A549 (cell line): ENCODE data around the gene RPL13. TPM values are rescaled to one million over a fixed set of nuclear protein-coding genes. Genes with fewer than 3 reads are reported as not detected.

ENCODE experiments used
- ATAC-seq, 2 experiments: fragments of 200-7000 bp in 1 of 2; fragments of >200 bp in 1 of 2; cut with Nextera tagmentation in 1 of 2; cut with Tn5 transposase in 1 of 2; 3 replicates each; pipeline versions ENCODE4 v1.8.0 to v1.9.1; 2018 to 2020; ENCODE audit warnings: mild to moderate bottlenecking in 1 of 2, moderate library complexity in 1 of 2
- CTCF ChIA-PET: fragments of 300-600 bp; sonication (Branson Sonifier 250); formaldehyde crosslinking; extraction: SDS; loops from one replicate; lab custom pipeline; 2021; ENCODE audit warnings: antibody characterized with exemption, inconsistent platforms; lab: Yijun Ruan, JAX
- POLR2A ChIA-PET: fragments of 350-600 bp; formaldehyde crosslinking; extraction: SDS; loops from one replicate; lab custom pipeline; 2021; ENCODE audit warnings: antibody characterized with exemption, inconsistent platforms; lab: Yijun Ruan, JAX
- DNase-seq, 2 experiments: peaks; one replicate each; pipeline versions ENCODE4 v3.0.0 to v3.0.0-alpha.2; 2011 to 2016; ENCODE audit warnings: low read depth in 1 of 2, low spot score in 1 of 2
- FAIRE-seq: peaks from 2 replicates; lab custom pipeline; 2011; peaks lifted over from hg19 to GRCh38; lab: Jason Lieb, UNC
- H3K27ac ChIP-seq, 2 experiments: fragments of >200 bp; sonication (Bioruptor Twin); formaldehyde crosslinking; 3 replicates each; pipeline ENCODE4 v1.5.1; 2016 to 2017
- H3K4me1 ChIP-seq: fragments of >200 bp; sonication (Bioruptor Twin); formaldehyde crosslinking; 3 replicates; pipeline ENCODE4 v1.6.1; 2016
- H3K4me2 ChIP-seq: fragments of >200 bp; sonication (Bioruptor Twin); formaldehyde crosslinking; 3 replicates; pipeline ENCODE4 v1.6.1; 2016
- H3K4me3 ChIP-seq: fragments of >200 bp; sonication (Bioruptor Twin); formaldehyde crosslinking; 3 replicates; pipeline ENCODE4 v1.5.1; 2016
- H3K9me3 ChIP-seq: fragments of >200 bp; sonication (Bioruptor Twin); formaldehyde crosslinking; 3 replicates; pipeline ENCODE4 v1.6.1; 2016
- CBX2 ChIP-seq: fragments of 200-600 bp; sonication (generic); IDR thresholded peaks from 2 replicates; pipeline ENCODE4 v1.6.1; 2016; ENCODE audit warnings: low read depth, mild to moderate bottlenecking, borderline replicate concordance
- CBX8 ChIP-seq: fragments of 200-600 bp; sonication (generic); IDR thresholded peaks from 2 replicates; pipeline ENCODE4 v1.6.1; 2016
- CHD2 ChIP-seq: fragments of 150-350 bp; IDR thresholded peaks from 2 replicates; pipeline ENCODE4 v1.6.1; 2014; ENCODE audit warnings: low read length; ENCODE audit not compliant: partially characterized antibody
- CHD4 ChIP-seq: fragments of 200-600 bp; sonication (generic); IDR thresholded peaks from 2 replicates; pipeline ENCODE4 v1.6.1; 2016; ENCODE audit warnings: antibody characterized with exemption, mild to moderate bottlenecking, borderline replicate concordance
- FOSB ChIP-seq: fragments of 250-450 bp; sonication (Bioruptor Pico); IDR thresholded peaks from 2 replicates; pipeline ENCODE4 v1.5.0; 2020; ENCODE audit warnings: mild to moderate bottlenecking, moderate library complexity
- GATA3 ChIP-seq: IDR thresholded peaks from 2 replicates; pipeline ENCODE4 v1.6.1; 2012; ENCODE audit warnings: borderline replicate concordance
- HDAC2 ChIP-seq: fragments of 200-600 bp; sonication (generic); IDR thresholded peaks from 2 replicates; pipeline ENCODE4 v1.6.1; 2016
- HEYL ChIP-seq: fragments of 250-450 bp; sonication (Bioruptor Pico); IDR thresholded peaks from 2 replicates; pipeline ENCODE4 v1.8.0; 2021; ENCODE audit warnings: mild to moderate bottlenecking, moderate library complexity
- HOXB13 ChIP-seq: fragments of 250-450 bp; sonication (Bioruptor Pico); IDR thresholded peaks from 2 replicates; pipeline ENCODE4 v1.5.0; 2020; ENCODE audit warnings: low read depth, mild to moderate bottlenecking, moderate library complexity
- HOXB5 ChIP-seq: fragments of 250-450 bp; sonication (Bioruptor Pico); IDR thresholded peaks from 2 replicates; pipeline ENCODE4 v1.5.0; 2020; ENCODE audit warnings: mild to moderate bottlenecking, moderate library complexity
- JUNB ChIP-seq: fragments of >200 bp; sonication (Bioruptor Twin); formaldehyde crosslinking; IDR thresholded peaks from 2 replicates; pipeline ENCODE4 v1.6.1; 2016
- KDM1A ChIP-seq: fragments of 200-600 bp; sonication (generic); IDR thresholded peaks from 2 replicates; pipeline ENCODE4 v1.6.1; 2016; ENCODE audit warnings: low read depth, mild to moderate bottlenecking
- KDM5A ChIP-seq: fragments of 200-600 bp; sonication (generic); IDR thresholded peaks from 2 replicates; pipeline ENCODE4 v1.6.1; 2016; ENCODE audit warnings: antibody characterized with exemption, mild to moderate bottlenecking
- MAFK ChIP-seq: fragments of 450-650 bp; IDR thresholded peaks from 2 replicates; pipeline ENCODE4 v1.6.1; 2014; ENCODE audit not compliant: partially characterized antibody
- PHF8 ChIP-seq: fragments of 200-600 bp; sonication (generic); IDR thresholded peaks from 2 replicates; pipeline ENCODE4 v1.6.1; 2016; ENCODE audit warnings: low read depth, mild to moderate bottlenecking, antibody characterized with exemption, moderate library complexity, borderline replicate concordance
- POLR2A ChIP-seq: IDR thresholded peaks from 2 replicates; pipeline ENCODE4 v1.6.1; 2012; ENCODE audit warnings: mild to moderate bottlenecking, low read length
- POLR2AphosphoS2 ChIP-seq: conservative IDR thresholded peaks from 2 replicates; pipeline ENCODE4 v1.6.1; 2012; ENCODE audit warnings: low read length, improper control_type of control experiment, inconsistent platforms
- RARB ChIP-seq: fragments of 250-450 bp; sonication (Bioruptor Pico); IDR thresholded peaks from 2 replicates; pipeline ENCODE4 v1.8.0; 2021; ENCODE audit warnings: mild to moderate bottlenecking, moderate library complexity
- SMC3 ChIP-seq: fragments of >200 bp; sonication (Bioruptor Twin); formaldehyde crosslinking; IDR thresholded peaks from 3 replicates; pipeline ENCODE4 v1.6.1; 2018; ENCODE audit warnings: inconsistent platforms
- SREBF2 ChIP-seq: fragments of 450-650 bp; IDR thresholded peaks from 2 replicates; pipeline ENCODE4 v1.6.1; 2014; ENCODE audit warnings: mild to moderate bottlenecking, moderate library complexity
- TFCP2L1 ChIP-seq: fragments of 250-450 bp; sonication (Bioruptor Pico); IDR thresholded peaks from 2 replicates; pipeline ENCODE4 v1.5.0; 2021; ENCODE audit warnings: mild to moderate bottlenecking
- TP53 ChIP-seq: fragments of 250-450 bp; sonication (Bioruptor Pico); IDR thresholded peaks from 2 replicates; pipeline ENCODE4 v1.5.0; 2021; ENCODE audit warnings: mild to moderate bottlenecking, moderate library complexity
- ZC3H11A ChIP-seq: fragments of 450-650 bp; IDR thresholded peaks from 2 replicates; pipeline ENCODE4 v1.6.1; 2014; ENCODE audit warnings: antibody characterized with exemption, mild to moderate bottlenecking
- ZFP36 ChIP-seq: fragments of 450-650 bp; IDR thresholded peaks from 2 replicates; pipeline ENCODE4 v1.6.1; 2014; ENCODE audit warnings: borderline replicate concordance; ENCODE audit not compliant: partially characterized antibody
- ZNF302 ChIP-seq: fragments of 250-450 bp; sonication (Bioruptor Pico); IDR thresholded peaks from 2 replicates; pipeline ENCODE4 v1.9.0; 2021; ENCODE audit warnings: inconsistent platforms, mild to moderate bottlenecking, moderate library complexity
- WGBS: methylation state at CpG from one replicate; pipeline ENCODE4 v1.1.6; 2017; ENCODE audit errors: missing lambda C conversion rate; 5-methylcytosine and 5-hydroxymethylcytosine counted together
- polyA minus RNA-seq: library from RNA; depleted of rRNA, polyadenylated mRNA; stranded (reverse); fragments of >200 nt; gene quantifications from 2 replicates; pipeline ENCODE4 v1.2.3, GENCODE V29; 2011; rRNA and poly(A)+ RNA removed
- polyA plus RNA-seq, 4 experiments: library from polyadenylated mRNA; depleted of rRNA in 3 of 4; stranded (reverse); fragments of >200 nt; fragmentation: RNase III in 1 of 4; extraction: RNeasy Plus Mini Kit Qiagen cat#74134 plus additional on column Dnase treatment in 1 of 4; gene quantifications; 2 replicates in 3 of 4; 3 replicates in 1 of 4; pipeline ENCODE4 v1.2.3, GENCODE V29; 2011 to 2017
- TF ChIP-seq, protein P1 (sequence below): fragments of 250-450 bp; sonication (Bioruptor Pico); IDR thresholded peaks from 2 replicates; pipeline ENCODE4 v1.5.0; 2020; ENCODE audit warnings: low read depth, mild to moderate bottlenecking, moderate library complexity
- TF ChIP-seq, protein P2 (sequence below): fragments of 200-600 bp; sonication (generic); IDR thresholded peaks from 2 replicates; pipeline ENCODE4 v1.6.1; 2016; ENCODE audit warnings: antibody characterized with exemption, mild to moderate bottlenecking, moderate library complexity
- TF ChIP-seq, protein P3 (sequence below): IDR thresholded peaks from 2 replicates; pipeline ENCODE4 v1.6.1; 2012; ENCODE audit warnings: low read depth, borderline replicate concordance
- TF ChIP-seq, protein P4 (sequence below): fragments of 450-650 bp; IDR thresholded peaks from 2 replicates; pipeline ENCODE4 v1.6.1; 2014; ENCODE audit warnings: antibody characterized with exemption
- TF ChIP-seq, protein P5 (sequence below): fragments of >200 bp; sonication (Bioruptor Twin); formaldehyde crosslinking; IDR thresholded peaks from 3 replicates; pipeline ENCODE4 v1.5.1; 2016
- TF ChIP-seq, protein P6 (sequence below): fragments of >200 bp; sonication (Bioruptor Twin); formaldehyde crosslinking; IDR thresholded peaks from 3 replicates; pipeline ENCODE4 v1.6.1; 2016
- TF ChIP-seq, protein P7 (sequence below): IDR thresholded peaks from 2 replicates; pipeline ENCODE4 v1.6.1; 2012

RPL13 gene
- 2,291 and 2,911 TPM in 2 replicates for polyA plus RNA-seq (2011; rRNA removed)
- polyA plus RNA-seq (2012; cell fraction: cytosol; rRNA removed): 5,546 and 6,996 TPM in 2 replicates
- 3,523 and 4,870 TPM in 2 replicates for polyA plus RNA-seq (2012; cell fraction: nucleus; rRNA removed)
- polyA plus RNA-seq (2017; fragmentation: RNase III; extraction: RNeasy Plus Mini Kit Qiagen cat#74134 plus additional on column Dnase treatment): 2,979 to 3,246 TPM (median 3,044 TPM) in 3 replicates
- polyA minus RNA-seq: 1,187 and 1,226 TPM in 2 replicates

DNA sequence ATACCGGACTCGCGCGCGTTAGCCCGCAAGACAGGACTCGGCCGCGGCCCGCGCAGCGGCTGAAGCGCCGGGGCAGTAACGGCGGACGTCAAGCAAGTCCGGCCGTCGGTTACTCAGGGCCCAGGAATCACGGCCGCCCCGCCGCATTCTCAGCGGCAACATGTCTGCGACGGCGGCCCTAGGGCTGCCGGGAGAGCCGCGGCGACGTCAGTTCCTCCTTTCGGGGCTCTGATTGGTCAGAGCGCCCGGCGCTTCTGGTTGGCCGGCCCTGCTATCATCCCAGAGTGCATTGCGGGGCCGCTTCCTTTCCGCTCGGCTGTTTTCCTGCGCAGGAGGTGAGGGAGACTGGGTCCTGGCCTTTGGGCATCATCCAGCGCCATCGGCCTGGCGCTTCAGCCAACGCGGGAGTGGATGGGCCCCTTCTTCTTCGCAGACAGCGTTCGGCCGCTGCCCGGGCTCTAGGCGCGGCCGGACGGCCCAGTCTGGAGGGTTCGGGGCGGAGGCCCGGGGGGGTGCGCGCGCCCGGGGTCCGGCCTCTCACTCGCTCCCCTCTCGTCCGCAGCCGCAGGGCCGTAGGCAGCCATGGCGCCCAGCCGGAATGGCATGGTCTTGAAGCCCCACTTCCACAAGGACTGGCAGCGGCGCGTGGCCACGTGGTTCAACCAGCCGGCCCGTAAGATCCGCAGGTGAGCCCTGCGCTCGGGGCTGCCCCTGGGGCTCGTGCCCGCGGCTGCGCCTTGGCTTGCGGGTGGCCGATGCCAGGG is at the start of gene RPL13:
TSS of gene RPL13 (plus strand) at position 305 of the 764 bp plus-strand sequence. CDS start at position 583, 278 bp downstream.
- Histone ChIP-seq H3K27ac (peak within 1 kb of the TSS; percentile 96 to 99), H3K4me1 (peaks cover 52% of the 10 kb centered on the region), H3K9me3 (no peaks in the 10 kb centered on the region), H3K4me3 (peak within 1 kb of the TSS; percentile 99), H3K4me2 (peak within 1 kb of the TSS; percentile 99)
- ChIA-PET POLR2A (no interaction called here), CTCF (no interaction called here)
- DNase-seq (peak; percentile 94 to 96), ATAC-seq (peak; percentile 79 to 87), FAIRE-seq (no peak)
- under 1% methylated on average over 23 of the region's 87 CpGs for WGBS
- TF ChIP-seq MAFK (no peak), ZNF302 (CRISPR knock-in tag) (no peak), HOXB5 (CRISPR knock-in tag) (peak; percentile 70; the same call in 1 of the 2 replicates), SREBF2 (no peak), JUNB (no peak), CHD2 (no peak), TP53 (no peak), PHF8 (peak; percentile 92), ZC3H11A (no peak), POLR2A (peak; percentile 93), KDM1A (no peak), HDAC2 (no peak), POLR2AphosphoS2 (no peak), CBX8 (no peak), CBX2 (no peak), ZFP36 (no peak), HOXB13 (CRISPR knock-in tag) (peak; percentile 73; the same call in 1 of the 2 replicates), KDM5A (no peak), CHD4 (no peak), HEYL (CRISPR knock-in tag) (no peak), SMC3 (no peak), GATA3 (0 out of 2 replicates have a peak, but pooled peaks have one; percentile 27), RARB (no peak), FOSB (no peak), TFCP2L1 (0 out of 2 replicates have a peak, but pooled peaks have one; percentile 62)
- TF ChIP-seq, protein P1, sequence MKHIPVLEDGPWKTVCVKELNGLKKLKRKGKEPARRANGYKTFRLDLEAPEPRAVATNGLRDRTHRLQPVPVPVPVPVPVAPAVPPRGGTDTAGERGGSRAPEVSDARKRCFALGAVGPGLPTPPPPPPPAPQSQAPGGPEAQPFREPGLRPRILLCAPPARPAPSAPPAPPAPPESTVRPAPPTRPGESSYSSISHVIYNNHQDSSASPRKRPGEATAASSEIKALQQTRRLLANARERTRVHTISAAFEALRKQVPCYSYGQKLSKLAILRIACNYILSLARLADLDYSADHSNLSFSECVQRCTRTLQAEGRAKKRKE: 0 out of 2 replicates have a peak, but pooled peaks have one; percentile 6
- TF ChIP-seq, protein P2, sequence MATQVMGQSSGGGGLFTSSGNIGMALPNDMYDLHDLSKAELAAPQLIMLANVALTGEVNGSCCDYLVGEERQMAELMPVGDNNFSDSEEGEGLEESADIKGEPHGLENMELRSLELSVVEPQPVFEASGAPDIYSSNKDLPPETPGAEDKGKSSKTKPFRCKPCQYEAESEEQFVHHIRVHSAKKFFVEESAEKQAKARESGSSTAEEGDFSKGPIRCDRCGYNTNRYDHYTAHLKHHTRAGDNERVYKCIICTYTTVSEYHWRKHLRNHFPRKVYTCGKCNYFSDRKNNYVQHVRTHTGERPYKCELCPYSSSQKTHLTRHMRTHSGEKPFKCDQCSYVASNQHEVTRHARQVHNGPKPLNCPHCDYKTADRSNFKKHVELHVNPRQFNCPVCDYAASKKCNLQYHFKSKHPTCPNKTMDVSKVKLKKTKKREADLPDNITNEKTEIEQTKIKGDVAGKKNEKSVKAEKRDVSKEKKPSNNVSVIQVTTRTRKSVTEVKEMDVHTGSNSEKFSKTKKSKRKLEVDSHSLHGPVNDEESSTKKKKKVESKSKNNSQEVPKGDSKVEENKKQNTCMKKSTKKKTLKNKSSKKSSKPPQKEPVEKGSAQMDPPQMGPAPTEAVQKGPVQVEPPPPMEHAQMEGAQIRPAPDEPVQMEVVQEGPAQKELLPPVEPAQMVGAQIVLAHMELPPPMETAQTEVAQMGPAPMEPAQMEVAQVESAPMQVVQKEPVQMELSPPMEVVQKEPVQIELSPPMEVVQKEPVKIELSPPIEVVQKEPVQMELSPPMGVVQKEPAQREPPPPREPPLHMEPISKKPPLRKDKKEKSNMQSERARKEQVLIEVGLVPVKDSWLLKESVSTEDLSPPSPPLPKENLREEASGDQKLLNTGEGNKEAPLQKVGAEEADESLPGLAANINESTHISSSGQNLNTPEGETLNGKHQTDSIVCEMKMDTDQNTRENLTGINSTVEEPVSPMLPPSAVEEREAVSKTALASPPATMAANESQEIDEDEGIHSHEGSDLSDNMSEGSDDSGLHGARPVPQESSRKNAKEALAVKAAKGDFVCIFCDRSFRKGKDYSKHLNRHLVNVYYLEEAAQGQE: no peak; the same call in 1 of the 2 replicates
- TF ChIP-seq, protein P3, sequence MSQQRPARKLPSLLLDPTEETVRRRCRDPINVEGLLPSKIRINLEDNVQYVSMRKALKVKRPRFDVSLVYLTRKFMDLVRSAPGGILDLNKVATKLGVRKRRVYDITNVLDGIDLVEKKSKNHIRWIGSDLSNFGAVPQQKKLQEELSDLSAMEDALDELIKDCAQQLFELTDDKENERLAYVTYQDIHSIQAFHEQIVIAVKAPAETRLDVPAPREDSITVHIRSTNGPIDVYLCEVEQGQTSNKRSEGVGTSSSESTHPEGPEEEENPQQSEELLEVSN: peak; percentile 84
- TF ChIP-seq, protein P4, sequence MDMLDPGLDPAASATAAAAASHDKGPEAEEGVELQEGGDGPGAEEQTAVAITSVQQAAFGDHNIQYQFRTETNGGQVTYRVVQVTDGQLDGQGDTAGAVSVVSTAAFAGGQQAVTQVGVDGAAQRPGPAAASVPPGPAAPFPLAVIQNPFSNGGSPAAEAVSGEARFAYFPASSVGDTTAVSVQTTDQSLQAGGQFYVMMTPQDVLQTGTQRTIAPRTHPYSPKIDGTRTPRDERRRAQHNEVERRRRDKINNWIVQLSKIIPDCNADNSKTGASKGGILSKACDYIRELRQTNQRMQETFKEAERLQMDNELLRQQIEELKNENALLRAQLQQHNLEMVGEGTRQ: peak; percentile 22
- TF ChIP-seq, protein P5, sequence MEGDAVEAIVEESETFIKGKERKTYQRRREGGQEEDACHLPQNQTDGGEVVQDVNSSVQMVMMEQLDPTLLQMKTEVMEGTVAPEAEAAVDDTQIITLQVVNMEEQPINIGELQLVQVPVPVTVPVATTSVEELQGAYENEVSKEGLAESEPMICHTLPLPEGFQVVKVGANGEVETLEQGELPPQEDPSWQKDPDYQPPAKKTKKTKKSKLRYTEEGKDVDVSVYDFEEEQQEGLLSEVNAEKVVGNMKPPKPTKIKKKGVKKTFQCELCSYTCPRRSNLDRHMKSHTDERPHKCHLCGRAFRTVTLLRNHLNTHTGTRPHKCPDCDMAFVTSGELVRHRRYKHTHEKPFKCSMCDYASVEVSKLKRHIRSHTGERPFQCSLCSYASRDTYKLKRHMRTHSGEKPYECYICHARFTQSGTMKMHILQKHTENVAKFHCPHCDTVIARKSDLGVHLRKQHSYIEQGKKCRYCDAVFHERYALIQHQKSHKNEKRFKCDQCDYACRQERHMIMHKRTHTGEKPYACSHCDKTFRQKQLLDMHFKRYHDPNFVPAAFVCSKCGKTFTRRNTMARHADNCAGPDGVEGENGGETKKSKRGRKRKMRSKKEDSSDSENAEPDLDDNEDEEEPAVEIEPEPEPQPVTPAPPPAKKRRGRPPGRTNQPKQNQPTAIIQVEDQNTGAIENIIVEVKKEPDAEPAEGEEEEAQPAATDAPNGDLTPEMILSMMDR: no peak
- TF ChIP-seq, protein P6, sequence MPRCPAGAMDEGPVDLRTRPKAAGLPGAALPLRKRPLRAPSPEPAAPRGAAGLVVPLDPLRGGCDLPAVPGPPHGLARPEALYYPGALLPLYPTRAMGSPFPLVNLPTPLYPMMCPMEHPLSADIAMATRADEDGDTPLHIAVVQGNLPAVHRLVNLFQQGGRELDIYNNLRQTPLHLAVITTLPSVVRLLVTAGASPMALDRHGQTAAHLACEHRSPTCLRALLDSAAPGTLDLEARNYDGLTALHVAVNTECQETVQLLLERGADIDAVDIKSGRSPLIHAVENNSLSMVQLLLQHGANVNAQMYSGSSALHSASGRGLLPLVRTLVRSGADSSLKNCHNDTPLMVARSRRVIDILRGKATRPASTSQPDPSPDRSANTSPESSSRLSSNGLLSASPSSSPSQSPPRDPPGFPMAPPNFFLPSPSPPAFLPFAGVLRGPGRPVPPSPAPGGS: peak; percentile 99
- TF ChIP-seq, protein P7, sequence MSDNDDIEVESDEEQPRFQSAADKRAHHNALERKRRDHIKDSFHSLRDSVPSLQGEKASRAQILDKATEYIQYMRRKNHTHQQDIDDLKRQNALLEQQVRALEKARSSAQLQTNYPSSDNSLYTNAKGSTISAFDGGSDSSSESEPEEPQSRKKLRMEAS: peak; percentile 92
